HG03103 (cell line): Measurements from ENCODE around the gene IL6.
"Not testable (repeated sequence)": the region's sequence is repeated elsewhere in the genome, so short reads cannot be mapped to it uniquely, and the experiment has no call there.

Experiments
- ATAC-seq: cut with Tn5 transposase; IDR thresholded peaks from one replicate; pipeline ENCODE4 v1.9.1; 2021; ENCODE audit warnings: low read depth; ENCODE audit not compliant: unreplicated experiment

IL6 gene

GRCh38 chr7:22703978-22704610 is 22.9 kb upstream of the IL6 start:
- ATAC-seq: not testable (repeated sequence)

- not testable (repeated sequence) for ATAC-seq
Observed at GRCh38 chr7:22704722-22705121, 22.3 kb upstream of the IL6 start.

GRCh38 chr7:22705874-22706273 is 21.1 kb upstream of the IL6 start:
- not testable (repeated sequence) for ATAC-seq

- ATAC-seq: not testable (repeated sequence)
Observed at GRCh38 chr7:22707026-22707691, 19.8 kb upstream of the IL6 start.

GRCh38 chr7:22708214-22708613 is 18.8 kb upstream of the IL6 start:
- ATAC-seq: not testable (repeated sequence)

- ATAC-seq: not testable (repeated sequence)
Observed at GRCh38 chr7:22708677-22709061, 18.3 kb upstream of the IL6 start.

- ATAC-seq: not testable (repeated sequence)
Observed at GRCh38 chr7:22709062-22709829, 17.8 kb upstream of the IL6 start.

- no peak for ATAC-seq
Observed at GRCh38 chr7:22709857-22710256, 17.1 kb upstream of the IL6 start.

- ATAC-seq: no peak
Observed at GRCh38 chr7:22712999-22713398, 14.0 kb upstream of the IL6 start.

- ATAC-seq: no peak
Observed at GRCh38 chr7:22713463-22713862, 13.5 kb upstream of the IL6 start.

GRCh38 chr7:22715969-22716368 is 11.0 kb upstream of the IL6 start:
- ATAC-seq: no peak

- no peak for ATAC-seq
Observed at GRCh38 chr7:22717760-22718159, 9.2 kb upstream of the IL6 start.

- ATAC-seq: no peak
Observed at GRCh38 chr7:22718200-22718711, 8.7 kb upstream of the IL6 start.

- ATAC-seq: no peak
Observed at GRCh38 chr7:22718911-22719420, 8.0 kb upstream of the IL6 start.

- ATAC-seq: no peak
Observed at GRCh38 chr7:22720791-22721786, 5.9 kb upstream of the IL6 start.

- ATAC-seq: no peak
Observed at GRCh38 chr7:22722536-22723180, 4.3 kb upstream of the IL6 start.

GRCh38 chr7:22723181-22723601 is 3.8 kb upstream of the IL6 start:
- no peak for ATAC-seq

- ATAC-seq: no peak
Observed at GRCh38 chr7:22723637-22724036, 3.4 kb upstream of the IL6 start.

- ATAC-seq: no peak
Observed at GRCh38 chr7:22724861-22725260, 2.1 kb upstream of the IL6 start.
